ENCODE results near the gene SPATC1L.
"Not testable (repeated sequence)": the region's sequence is repeated elsewhere in the genome, so short reads cannot be mapped to it uniquely, and the experiment has no call there.

The SPATC1L gene

DNA sequence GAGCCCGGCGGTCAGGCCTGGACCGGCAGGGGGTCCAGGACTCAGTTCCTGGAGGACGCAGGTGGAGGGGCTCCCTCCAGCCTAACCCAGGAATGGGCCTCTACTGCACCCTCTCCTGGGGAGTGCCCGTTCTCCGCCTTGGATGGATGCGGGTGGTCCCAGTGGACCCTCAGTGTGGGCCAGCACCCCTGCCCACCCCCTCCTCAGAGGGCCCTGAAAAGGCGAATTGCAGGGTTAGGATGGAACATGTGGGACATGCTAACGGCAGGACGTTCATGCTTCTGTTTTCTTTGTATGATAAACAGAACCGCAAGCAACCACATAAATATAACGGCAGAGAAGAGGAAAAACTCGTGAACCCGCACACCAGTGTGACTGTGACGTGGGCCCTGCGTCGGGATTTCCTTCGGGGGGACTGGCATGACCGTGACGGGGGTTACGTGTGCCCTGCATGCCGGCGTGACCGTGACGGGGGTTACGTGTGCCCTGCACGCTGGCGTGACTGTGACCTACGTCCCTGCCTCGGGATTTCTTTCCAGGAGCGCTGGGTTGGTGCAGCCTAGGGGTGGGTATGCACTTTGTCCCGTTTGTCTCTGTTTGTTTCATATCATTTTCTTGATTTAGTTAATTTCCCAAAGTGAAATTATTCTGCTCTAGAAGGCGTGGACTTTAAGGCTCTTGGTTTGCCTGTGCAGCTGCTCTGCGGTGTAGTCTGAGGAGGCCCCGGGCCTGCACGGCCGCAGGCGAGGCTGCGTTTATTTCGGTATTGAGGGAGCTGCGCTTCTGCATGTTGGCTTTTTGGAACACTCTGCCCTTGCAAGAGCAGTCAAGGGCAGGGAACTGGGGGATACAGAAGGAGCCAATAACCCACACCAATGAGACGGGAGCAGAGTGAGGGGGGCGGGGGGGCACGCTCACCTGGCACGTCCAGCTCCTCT lies 32.0 kb downstream of the SPATC1L start:
- Histone ChIP-seq H3K36me3 (ENCODE audit: insufficient read depth, low read length) (no peaks in the 10 kb centered on the region), H3K9me3 (ENCODE audit: insufficient read depth, low read depth, low read length) (no peaks in the 10 kb centered on the region), H3K4me1 (ENCODE audit: insufficient read depth, low read length) (peaks cover 11% of the 10 kb centered on the region), H3K27ac (ENCODE audit: low read depth, low read length) (no peak overlapping the region; the same call in 1 of the 2 replicates), H3K27me3 (ENCODE audit: insufficient read depth, low read length) (no peaks in the 10 kb centered on the region), H3K9ac (ENCODE audit: low read depth, low read length) (no peak overlapping the region), H3K4me3 (ENCODE audit: low read length) (no peak overlapping the region)
- WGBS = 93% methylated on average over 45 of the region's 45 CpGs

DNA sequence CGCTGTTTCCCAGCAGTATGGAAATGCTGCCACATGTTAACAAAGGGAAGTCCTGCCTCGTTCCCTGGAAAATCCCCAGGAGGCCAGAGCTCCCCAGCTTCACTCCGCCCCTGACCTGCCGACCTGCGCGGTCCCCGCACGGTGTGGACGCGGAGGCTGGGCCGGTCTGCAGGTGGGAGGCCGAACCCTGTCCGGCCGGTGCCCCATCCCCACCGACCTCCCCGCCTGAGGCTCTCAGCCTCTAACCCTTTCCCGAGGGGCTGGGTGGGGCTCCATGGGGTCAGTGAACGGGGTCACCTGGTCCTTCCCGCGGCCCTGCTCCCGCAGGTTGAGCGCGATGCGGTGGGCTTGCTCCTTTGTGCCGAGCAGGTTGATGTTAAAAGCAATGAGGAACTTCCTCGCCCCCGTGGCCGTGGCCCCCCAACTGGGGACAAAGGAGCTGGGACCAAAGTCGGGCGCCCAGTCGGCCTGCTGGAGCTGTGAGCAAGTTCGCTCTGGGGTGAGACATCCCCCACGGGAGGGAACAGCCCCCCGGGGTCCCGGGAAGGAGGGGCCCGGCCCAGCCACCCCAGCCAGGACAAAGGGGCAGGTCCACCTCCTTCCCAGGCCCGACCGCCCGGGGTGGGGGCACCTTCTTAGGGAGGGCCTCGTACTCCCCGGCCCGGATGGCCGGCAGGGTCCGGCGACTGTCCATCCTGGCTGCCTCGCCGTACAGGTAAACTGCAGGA lies 32.8 kb downstream of the SPATC1L start:
- no peaks in the 10 kb centered on the region for H3K36me3 ChIP-seq (ENCODE audit: insufficient read depth, low read length)
- no peaks in the 10 kb centered on the region for H3K9me3 ChIP-seq (ENCODE audit: insufficient read depth, low read depth, low read length)
- H3K9ac ChIP-seq (ENCODE audit: low read depth, low read length) = no peak overlapping the region
- H3K4me1 ChIP-seq (ENCODE audit: insufficient read depth, low read length) = peaks cover 11% of the 10 kb centered on the region
- H3K27ac ChIP-seq (ENCODE audit: low read depth, low read length) = no peak overlapping the region
- no peak overlapping the region for H3K4me3 ChIP-seq (ENCODE audit: low read length)
- 90% methylated on average over 47 of the region's 47 CpGs for WGBS
- no peaks in the 10 kb centered on the region for H3K27me3 ChIP-seq (ENCODE audit: insufficient read depth, low read length)

DNA sequence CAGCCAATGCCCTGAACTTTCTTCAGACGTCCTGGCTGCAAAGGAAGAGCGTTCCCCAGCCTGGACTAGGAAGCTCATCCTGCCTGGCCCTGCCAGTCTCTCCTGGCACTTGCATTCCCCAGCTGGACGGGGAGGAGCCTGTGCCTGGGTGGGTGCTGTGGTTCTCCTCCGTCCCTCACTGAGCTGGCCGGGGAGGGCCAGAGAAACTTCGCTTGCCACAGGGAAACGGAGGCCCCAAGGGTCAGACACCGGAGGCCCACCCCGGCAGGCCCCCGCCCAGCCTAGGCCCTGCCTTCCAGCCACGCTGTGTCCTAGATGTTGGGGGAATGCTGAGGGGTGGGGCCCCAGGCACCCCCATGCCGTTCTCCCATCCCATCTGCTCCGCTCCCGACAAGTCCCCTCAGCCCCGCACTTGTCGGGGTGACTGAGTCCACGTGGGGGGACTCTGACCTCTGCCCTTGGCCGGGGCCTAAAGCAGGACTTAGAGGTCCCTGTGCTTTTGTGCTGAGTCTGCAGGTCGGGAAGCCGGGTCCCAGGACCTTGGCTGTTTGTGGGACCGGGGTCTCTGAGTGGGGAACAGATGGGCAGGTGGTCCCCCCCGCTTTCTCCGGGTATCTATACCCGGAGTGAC lies 33.7 kb downstream of the SPATC1L start:
- Histone ChIP-seq H3K9me3 (ENCODE audit: insufficient read depth, low read depth, low read length) (no peaks in the 10 kb centered on the region), H3K27ac (ENCODE audit: low read depth, low read length) (no peak overlapping the region), H3K36me3 (ENCODE audit: insufficient read depth, low read length) (no peaks in the 10 kb centered on the region), H3K9ac (ENCODE audit: low read depth, low read length) (no peak overlapping the region), H3K27me3 (ENCODE audit: insufficient read depth, low read length) (no peaks in the 10 kb centered on the region), H3K4me1 (ENCODE audit: insufficient read depth, low read length) (peaks cover 11% of the 10 kb centered on the region), H3K4me3 (ENCODE audit: low read length) (no peak overlapping the region)
- WGBS = 93% methylated on average over 24 of the region's 24 CpGs

DNA sequence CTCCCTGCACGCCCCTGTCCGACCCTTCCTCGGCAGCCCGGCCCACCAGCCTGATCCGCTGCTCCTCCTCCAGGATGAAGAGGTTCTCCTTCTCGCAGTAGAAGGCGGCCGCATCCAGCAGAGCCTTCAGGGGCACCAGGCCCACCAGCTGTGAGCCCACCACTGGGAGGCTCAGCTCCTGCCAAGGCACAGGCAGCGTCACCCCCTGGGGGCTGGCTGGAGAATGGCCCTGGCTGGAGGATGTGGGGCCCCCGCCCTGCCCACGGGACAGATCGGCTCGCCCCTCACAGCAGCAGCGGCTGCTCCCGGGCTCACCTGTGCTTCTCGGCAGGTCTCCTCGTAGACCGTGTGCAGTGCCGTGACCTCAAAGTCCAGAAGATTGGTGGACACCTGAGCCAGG lies 34.2 kb downstream of the SPATC1L start:
- Histone ChIP-seq H3K9ac (ENCODE audit: low read depth, low read length) (no peak overlapping the region), H3K27ac (ENCODE audit: low read depth, low read length) (no peak overlapping the region), H3K9me3 (ENCODE audit: insufficient read depth, low read depth, low read length) (no peaks in the 10 kb centered on the region), H3K4me1 (ENCODE audit: insufficient read depth, low read length) (peaks cover 11% of the 10 kb centered on the region), H3K36me3 (ENCODE audit: insufficient read depth, low read length) (no peaks in the 10 kb centered on the region), H3K27me3 (ENCODE audit: insufficient read depth, low read length) (no peaks in the 10 kb centered on the region), H3K4me3 (ENCODE audit: low read length) (no peak overlapping the region)
- 85% methylated on average over 19 of the region's 19 CpGs for WGBS

DNA sequence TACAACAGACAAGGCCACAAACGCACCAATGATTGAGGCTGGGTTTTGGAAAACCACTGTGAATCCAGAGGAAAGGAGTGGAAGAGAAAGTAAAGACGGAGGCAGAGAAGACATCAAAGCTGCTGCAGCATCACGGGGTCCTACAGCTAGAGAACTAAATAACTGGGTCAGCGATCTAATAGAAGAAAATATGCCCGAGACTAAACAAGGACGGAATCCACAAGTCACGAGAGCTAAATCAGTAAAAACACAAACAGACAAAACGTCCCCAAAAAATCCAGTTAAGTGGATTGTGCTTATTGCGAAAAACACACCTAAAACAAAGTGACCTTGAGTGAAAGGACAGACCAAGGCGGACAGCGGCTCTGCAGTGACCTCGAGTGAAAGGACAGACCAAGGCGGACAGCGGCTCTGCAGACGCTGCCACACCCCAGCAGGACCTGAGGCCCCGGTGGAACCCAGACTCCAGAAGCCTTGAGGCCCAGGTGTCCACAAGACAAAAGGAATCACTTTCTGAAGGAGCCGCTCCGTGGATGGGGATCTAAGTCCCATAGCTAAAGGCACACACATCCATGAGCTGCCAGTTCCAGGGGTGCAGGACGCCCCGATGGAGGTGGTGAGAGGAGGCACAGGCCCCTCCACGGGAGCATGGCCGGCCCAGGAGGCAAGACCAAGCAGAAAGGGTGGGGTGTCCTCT lies 34.9 kb downstream of the SPATC1L start:
- H3K9me3 ChIP-seq (ENCODE audit: insufficient read depth, low read depth, low read length) = no peaks in the 10 kb centered on the region
- H3K36me3 ChIP-seq (ENCODE audit: insufficient read depth, low read length) = no peaks in the 10 kb centered on the region
- H3K4me3 ChIP-seq (ENCODE audit: low read length) = no peak overlapping the region
- peaks cover 11% of the 10 kb centered on the region for H3K4me1 ChIP-seq (ENCODE audit: insufficient read depth, low read length)
- no peak overlapping the region for H3K9ac ChIP-seq (ENCODE audit: low read depth, low read length)
- H3K27me3 ChIP-seq (ENCODE audit: insufficient read depth, low read length) = no peaks in the 10 kb centered on the region
- WGBS = 91% methylated on average over 22 of the region's 22 CpGs
- no peak overlapping the region for H3K27ac ChIP-seq (ENCODE audit: low read depth, low read length)

DNA sequence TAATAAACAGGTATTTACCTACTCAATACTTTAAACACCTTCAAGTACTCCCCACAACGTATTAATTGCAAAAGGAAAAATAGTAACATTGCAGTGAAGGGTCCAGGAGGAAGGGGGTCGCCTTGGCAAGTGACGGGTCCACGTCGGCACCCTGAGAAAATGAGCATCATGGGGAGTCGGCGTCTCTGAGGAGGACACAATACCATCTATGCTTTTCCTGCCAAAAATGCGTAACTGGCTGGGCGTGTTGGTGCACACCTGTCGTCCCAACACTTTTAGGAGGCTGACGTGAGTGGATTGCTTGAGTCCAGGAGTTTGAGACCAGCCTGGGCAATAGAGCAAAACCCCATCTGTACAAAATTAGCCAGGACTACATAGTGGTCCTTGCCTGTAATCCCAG lies 36.2 kb downstream of the SPATC1L start:
- no peaks in the 10 kb centered on the region for H3K27me3 ChIP-seq (ENCODE audit: insufficient read depth, low read length)
- H3K9me3 ChIP-seq (ENCODE audit: insufficient read depth, low read depth, low read length) = no peaks in the 10 kb centered on the region
- no peaks in the 10 kb centered on the region for H3K36me3 ChIP-seq (ENCODE audit: insufficient read depth, low read length)
- 96% methylated on average over 11 of the region's 11 CpGs for WGBS
- no peak overlapping the region for H3K9ac ChIP-seq (ENCODE audit: low read depth, low read length)
- no peak overlapping the region for H3K27ac ChIP-seq (ENCODE audit: low read depth, low read length)
- H3K4me1 ChIP-seq (ENCODE audit: insufficient read depth, low read length) = peaks cover 9% of the 10 kb centered on the region
- no peak overlapping the region for H3K4me3 ChIP-seq (ENCODE audit: low read length)

DNA sequence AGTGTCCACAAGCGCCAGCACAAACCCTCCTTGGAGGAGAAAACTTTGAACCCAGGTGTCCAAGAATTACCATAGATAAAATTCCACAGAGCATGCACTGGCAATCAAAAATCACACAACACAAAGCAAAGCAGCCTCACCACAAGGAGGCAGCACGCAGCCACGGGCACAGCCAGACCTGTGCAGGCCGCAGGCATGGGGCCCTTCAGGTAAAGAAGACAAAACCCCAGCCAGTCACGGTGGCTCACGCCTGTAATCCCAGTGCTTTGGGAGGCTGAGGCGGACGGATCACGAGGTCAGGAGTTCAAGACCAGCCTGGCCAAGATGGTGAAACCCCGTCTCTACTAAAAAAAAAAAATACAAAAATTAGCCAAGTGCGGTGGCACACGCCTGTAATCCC lies 36.8 kb downstream of the SPATC1L start:
- not testable (repeated sequence) for H3K27ac ChIP-seq (ENCODE audit: low read depth, low read length); H3K27me3 ChIP-seq (ENCODE audit: insufficient read depth, low read length); H3K4me1 ChIP-seq (ENCODE audit: insufficient read depth, low read length); H3K9me3 ChIP-seq (ENCODE audit: insufficient read depth, low read depth, low read length); H3K4me3 ChIP-seq (ENCODE audit: low read length); H3K36me3 ChIP-seq (ENCODE audit: insufficient read depth, low read length); H3K9ac ChIP-seq (ENCODE audit: low read depth, low read length)
- WGBS = 81% methylated on average over 12 of the region's 12 CpGs

DNA sequence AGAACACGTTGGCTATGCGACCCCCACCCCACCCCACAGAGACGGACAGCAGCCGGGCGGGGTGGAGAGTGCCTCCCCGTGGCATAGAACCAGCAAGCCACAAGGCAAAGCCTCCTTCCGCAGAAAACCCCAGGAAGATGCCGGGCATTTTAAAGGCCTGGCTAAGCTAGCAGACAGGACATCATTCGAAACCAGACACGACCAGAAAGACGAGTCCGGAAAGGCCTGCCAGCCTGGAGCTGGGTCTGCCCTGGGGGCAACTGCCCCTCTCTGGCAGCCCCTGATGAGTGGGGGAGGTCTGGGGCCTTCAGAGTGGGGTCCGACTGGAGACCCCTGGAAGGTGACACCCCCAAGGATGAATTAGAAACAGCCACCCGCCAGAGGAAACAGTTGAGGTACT lies 37.4 kb downstream of the SPATC1L start:
- Histone ChIP-seq H3K9me3 (ENCODE audit: insufficient read depth, low read depth, low read length) (no peaks in the 10 kb centered on the region), H3K36me3 (ENCODE audit: insufficient read depth, low read length) (no peaks in the 10 kb centered on the region), H3K9ac (ENCODE audit: low read depth, low read length) (no peak overlapping the region), H3K27me3 (ENCODE audit: insufficient read depth, low read length) (no peaks in the 10 kb centered on the region), H3K4me1 (ENCODE audit: insufficient read depth, low read length) (peaks cover 3% of the 10 kb centered on the region; the same call in 1 of the 2 replicates), H3K4me3 (ENCODE audit: low read length) (no peak overlapping the region), H3K27ac (ENCODE audit: low read depth, low read length) (no peak overlapping the region)
- 69% methylated on average over 14 of the region's 14 CpGs for WGBS

DNA sequence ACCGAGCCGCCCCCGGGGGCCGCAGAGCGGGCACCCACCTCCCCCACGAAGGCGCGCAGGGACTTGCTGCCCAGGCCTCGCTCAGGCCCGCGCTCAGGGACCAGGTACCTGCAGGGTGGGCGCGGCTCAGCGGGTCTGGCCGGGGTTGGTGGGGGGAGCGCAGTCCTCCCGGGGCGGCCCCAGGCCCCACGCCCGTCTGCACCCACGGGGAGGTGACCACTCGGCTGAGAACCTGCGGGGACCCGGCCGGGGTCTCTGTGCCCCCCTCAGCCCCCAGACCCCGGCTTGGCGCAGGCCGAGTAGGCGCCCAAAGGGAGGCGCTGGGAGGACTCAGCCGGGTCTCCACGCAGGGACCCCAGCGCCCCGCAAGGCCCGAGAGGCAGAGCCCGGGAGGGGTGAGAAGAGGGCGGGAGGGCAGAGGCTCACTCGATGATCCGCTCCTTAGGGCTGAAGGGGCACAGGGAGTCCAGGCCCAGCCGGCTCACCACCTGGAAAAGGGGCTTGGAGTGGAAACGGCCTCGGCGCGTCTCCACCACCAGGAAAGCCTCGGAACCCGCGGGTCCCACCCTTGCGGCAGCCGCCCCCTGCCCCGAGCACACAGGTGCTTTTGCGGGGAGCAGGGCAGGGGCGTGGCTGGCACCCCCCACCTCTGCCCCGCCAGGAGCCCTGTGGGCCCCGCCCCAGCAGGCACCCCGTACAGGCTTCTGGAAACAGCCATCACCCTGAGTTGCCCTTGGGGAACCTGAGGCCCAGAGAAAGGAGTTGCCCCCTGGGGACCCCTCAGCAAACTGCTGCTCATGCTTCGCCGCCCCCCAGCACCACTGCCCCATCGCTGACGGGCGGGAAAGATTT lies 38.2 kb downstream of the SPATC1L start:
- H3K4me1 ChIP-seq (ENCODE audit: insufficient read depth, low read length) = peaks cover 3% of the 10 kb centered on the region; the same call in 1 of the 2 replicates
- H3K36me3 ChIP-seq (ENCODE audit: insufficient read depth, low read length) = no peaks in the 10 kb centered on the region
- no peak overlapping the region for H3K9ac ChIP-seq (ENCODE audit: low read depth, low read length)
- no peak overlapping the region for H3K4me3 ChIP-seq (ENCODE audit: low read length)
- H3K9me3 ChIP-seq (ENCODE audit: insufficient read depth, low read depth, low read length) = no peaks in the 10 kb centered on the region
- no peaks in the 10 kb centered on the region for H3K27me3 ChIP-seq (ENCODE audit: insufficient read depth, low read length)
- H3K27ac ChIP-seq (ENCODE audit: low read depth, low read length) = no peak overlapping the region
- 91% methylated on average over 60 of the region's 60 CpGs for WGBS

DNA sequence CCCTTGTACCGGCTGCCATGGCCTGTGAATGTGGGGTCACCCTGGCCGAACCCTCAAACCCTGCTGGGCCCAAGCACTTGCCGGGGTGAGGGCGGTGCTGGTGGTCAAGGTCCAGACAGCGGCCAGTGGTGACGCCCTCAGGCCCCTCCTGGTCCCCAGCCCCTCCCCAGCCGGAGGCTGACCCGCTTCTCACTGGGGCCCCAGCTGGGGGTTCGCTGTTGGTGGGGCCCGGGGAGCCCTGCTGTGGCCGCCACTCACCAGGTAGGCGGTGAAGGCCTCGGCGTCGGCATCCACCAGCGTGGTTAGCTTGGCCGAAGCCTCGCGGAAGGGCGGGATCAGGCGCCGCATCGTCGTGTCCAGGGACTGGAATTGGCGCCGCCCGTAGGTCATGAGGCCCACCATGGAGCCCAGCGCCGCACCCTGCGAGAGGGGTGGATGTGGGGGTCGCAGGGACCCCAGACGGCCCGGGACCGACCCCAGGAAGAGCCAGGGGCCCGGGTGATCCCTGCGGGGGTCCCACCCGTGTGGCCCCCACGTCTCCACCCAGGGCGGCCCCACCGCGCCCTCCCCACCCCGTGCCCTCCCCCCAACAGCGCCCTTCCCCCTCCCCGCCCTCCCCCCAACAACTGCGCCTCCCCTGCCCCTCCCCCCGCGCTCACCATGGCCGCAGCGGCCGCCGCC lies 39.0 kb downstream of the SPATC1L start:
- Histone ChIP-seq H3K9me3 (ENCODE audit: insufficient read depth, low read depth, low read length) (no peaks in the 10 kb centered on the region), H3K27me3 (ENCODE audit: insufficient read depth, low read length) (no peaks in the 10 kb centered on the region), H3K4me3 (ENCODE audit: low read length) (no peak overlapping the region), H3K27ac (ENCODE audit: low read depth, low read length) (no peak overlapping the region), H3K36me3 (ENCODE audit: insufficient read depth, low read length) (no peaks in the 10 kb centered on the region), H3K9ac (ENCODE audit: low read depth, low read length) (no peak overlapping the region), H3K4me1 (ENCODE audit: insufficient read depth, low read length) (peaks cover 3% of the 10 kb centered on the region; the same call in 1 of the 2 replicates)
- 95% methylated on average over 45 of the region's 51 CpGs for WGBS
